Parathyroid adenoma (tissue), 2 donors: ENCODE data around the gene FAM174B.

Experiments used
- H2AFZ ChIP-seq: fragments of 300-600 bp; sonication (generic); one replicate; pipeline ENCODE4 v1.7.0; 2017; ENCODE audit warnings: antibody characterized with exemption, mild to moderate bottlenecking
- H3K27ac ChIP-seq: fragments of 300-600 bp; sonication (generic); one replicate; pipeline ENCODE4 v1.7.0; 2017
- H3K27me3 ChIP-seq: fragments of 300-600 bp; sonication (generic); one replicate; pipeline ENCODE4 v1.7.0; 2017; ENCODE audit warnings: low read length; ENCODE audit not compliant: control insufficient read depth, insufficient read depth
- H3K36me3 ChIP-seq: fragments of 300-600 bp; sonication (generic); one replicate; pipeline ENCODE4 v1.7.0; 2017; ENCODE audit warnings: low read length; ENCODE audit not compliant: control insufficient read depth, insufficient read depth
- H3K4me1 ChIP-seq: fragments of 300-600 bp; sonication (generic); one replicate; pipeline ENCODE4 v1.7.0; 2017; ENCODE audit warnings: control low read depth
- H3K4me2 ChIP-seq: fragments of 300-600 bp; sonication (generic); one replicate; pipeline ENCODE4 v1.7.0; 2017; ENCODE audit warnings: low read length
- H3K4me3 ChIP-seq: fragments of 300-600 bp; sonication (generic); one replicate; pipeline ENCODE4 v1.7.0; 2017; ENCODE audit warnings: low read depth, low read length
- H3K79me2 ChIP-seq: fragments of 300-600 bp; sonication (generic); one replicate; pipeline ENCODE4 v1.7.0; 2017; ENCODE audit warnings: control low read depth
- H3K9ac ChIP-seq: fragments of 300-600 bp; sonication (generic); one replicate; pipeline ENCODE4 v1.7.0; 2017; ENCODE audit warnings: mild to moderate bottlenecking
- H3K9me3 ChIP-seq: fragments of 300-600 bp; sonication (generic); one replicate; pipeline ENCODE4 v1.7.0; 2017; ENCODE audit warnings: low read length; ENCODE audit not compliant: control insufficient read depth
- CTCF ChIP-seq: fragments of 300-600 bp; sonication (generic); IDR thresholded peaks from one replicate; pipeline ENCODE4 v1.7.0; 2017; ENCODE audit warnings: antibody characterized with exemption, mild to moderate bottlenecking
- donor health status: primary hyperparathyroidism.

FAM174B gene

GRCh38 chr15:92636908-92637481 is 18.6 kb downstream of the FAM174B start:
- Histone ChIP-seq H3K4me1 (no peaks in the 10 kb centered on the region), H3K9me3 (no peaks in the 10 kb centered on the region), H3K4me3 (no peak overlapping the region), H3K27ac (no peak overlapping the region), H3K9ac (no peak overlapping the region), H3K36me3 (no peaks in the 10 kb centered on the region), H3K27me3 (no peaks in the 10 kb centered on the region), H3K4me2 (no peak overlapping the region), H3K79me2 (no peaks in the 10 kb centered on the region), H2AFZ (no peak overlapping the region)
- no peak for TF ChIP-seq CTCF

DNA sequence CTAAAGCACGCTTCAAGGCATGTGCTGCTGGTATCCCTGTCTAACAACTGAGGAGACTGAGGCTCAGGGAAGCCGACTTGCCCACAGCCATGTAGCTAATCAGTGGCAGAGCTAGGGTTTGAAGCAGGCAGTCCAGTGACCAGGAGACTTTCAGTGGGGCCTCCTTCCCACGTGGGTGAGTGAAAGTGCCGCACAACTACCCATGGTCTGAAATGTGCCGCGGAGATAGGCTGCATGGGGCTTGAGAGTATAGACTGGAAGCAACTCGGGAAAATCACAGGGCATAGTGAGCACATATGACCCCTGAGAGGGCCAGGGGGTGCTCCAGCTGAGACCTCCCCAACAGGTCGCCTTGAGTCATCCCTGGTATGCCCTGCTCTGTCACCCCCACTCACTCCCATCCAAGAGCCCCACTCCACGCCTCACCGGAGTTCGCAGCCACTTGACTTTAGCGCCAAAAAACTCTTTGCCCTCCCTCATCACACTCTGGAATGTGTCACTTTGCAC is 19.1 kb downstream of the FAM174B start:
- Histone ChIP-seq H2AFZ (no peak overlapping the region), H3K79me2 (no peaks in the 10 kb centered on the region), H3K4me2 (no peak overlapping the region), H3K4me1 (no peaks in the 10 kb centered on the region), H3K27me3 (no peaks in the 10 kb centered on the region), H3K27ac (no peak overlapping the region), H3K9ac (no peak overlapping the region), H3K4me3 (no peak overlapping the region), H3K9me3 (no peaks in the 10 kb centered on the region), H3K36me3 (no peaks in the 10 kb centered on the region)
- no peak for TF ChIP-seq CTCF

- no peaks in the 10 kb centered on the region for H3K79me2 ChIP-seq
- H3K36me3 ChIP-seq = no peaks in the 10 kb centered on the region
- H3K4me3 ChIP-seq = no peak overlapping the region
- no peak overlapping the region for H3K4me2 ChIP-seq
- H3K4me1 ChIP-seq = no peaks in the 10 kb centered on the region
- H3K9ac ChIP-seq = no peak overlapping the region
- H3K27ac ChIP-seq = no peak overlapping the region
- no peak overlapping the region for H2AFZ ChIP-seq
- no peak for TF ChIP-seq CTCF
- H3K9me3 ChIP-seq = no peaks in the 10 kb centered on the region
- no peaks in the 10 kb centered on the region for H3K27me3 ChIP-seq
These were observed 20.8 kb downstream of the FAM174B start for GRCh38 chr15:92634671-92635201.

GRCh38 chr15:92634060-92634459 is 21.5 kb downstream of the FAM174B start:
- no peak overlapping the region for H2AFZ ChIP-seq
- no peaks in the 10 kb centered on the region for H3K4me1 ChIP-seq
- H3K4me3 ChIP-seq = no peak overlapping the region
- no peak overlapping the region for H3K27ac ChIP-seq
- H3K9ac ChIP-seq = no peak overlapping the region
- H3K36me3 ChIP-seq = no peaks in the 10 kb centered on the region
- H3K27me3 ChIP-seq = no peaks in the 10 kb centered on the region
- H3K9me3 ChIP-seq = no peaks in the 10 kb centered on the region
- H3K79me2 ChIP-seq = no peaks in the 10 kb centered on the region
- TF ChIP-seq CTCF = no peak
- H3K4me2 ChIP-seq = no peak overlapping the region

DNA sequence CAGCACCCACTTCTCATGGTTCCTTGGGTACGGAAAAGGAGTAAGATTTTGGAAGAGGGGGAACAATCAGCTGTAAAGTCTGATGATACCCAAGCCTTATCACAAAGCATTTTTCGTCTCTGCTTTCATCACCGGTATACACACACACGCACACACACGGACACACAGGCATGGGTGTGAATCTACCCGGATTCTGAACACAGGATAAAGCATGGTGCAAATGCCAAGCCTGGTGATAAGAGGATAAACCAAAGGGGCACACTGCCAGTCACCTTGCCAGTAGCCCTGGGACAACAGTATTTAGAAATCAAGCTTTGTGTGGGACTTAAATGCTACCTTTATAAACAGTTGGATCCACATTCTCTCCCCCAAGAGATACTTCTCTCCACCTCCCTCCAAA is 22.2 kb downstream of the FAM174B start:
- Histone ChIP-seq H3K27me3 (no peaks in the 10 kb centered on the region), H3K27ac (no peak overlapping the region), H3K36me3 (no peaks in the 10 kb centered on the region), H3K4me1 (no peaks in the 10 kb centered on the region), H3K4me2 (no peak overlapping the region), H3K9me3 (no peaks in the 10 kb centered on the region), H3K9ac (no peak overlapping the region), H3K79me2 (no peaks in the 10 kb centered on the region), H3K4me3 (no peak overlapping the region), H2AFZ (no peak overlapping the region)
- no peak for TF ChIP-seq CTCF
